SK-N-SH treated with all-trans-retinoic acid at 6 μM for 48 hours (cell line): Measurements from ENCODE around the gene MEIS2.

ENCODE experiments used
- ATAC-seq: fragments of 200-7000 bp; cut with Tn5 transposase; 3 replicates; pipeline ENCODE4 v1.9.1; 2020; ENCODE audit warnings: mild to moderate bottlenecking, moderate library complexity
- ARNTL ChIP-seq: fragments of 450-650 bp; formaldehyde crosslinking; IDR thresholded peaks from 2 replicates; pipeline ENCODE4 v1.5.0; 2020; ENCODE audit warnings: low read depth, mild to moderate bottlenecking, moderate library complexity, borderline replicate concordance
- BACH2 ChIP-seq: fragments of 250-450 bp; sonication (Bioruptor Pico); IDR thresholded peaks from 2 replicates; pipeline ENCODE4 v1.9.0; 2021; ENCODE audit warnings: mild to moderate bottlenecking, borderline replicate concordance
- CREB5 ChIP-seq: fragments of 250-450 bp; sonication (Bioruptor Pico); IDR thresholded peaks from 2 replicates; pipeline ENCODE4 v1.5.1; 2020; ENCODE audit warnings: low read depth, mild to moderate bottlenecking, moderate library complexity
- CSDC2 ChIP-seq: fragments of 250-450 bp; sonication (Bioruptor Pico); IDR thresholded peaks from 2 replicates; pipeline ENCODE4 v1.5.0; 2020; ENCODE audit warnings: mild to moderate bottlenecking, moderate library complexity
- ESRRG ChIP-seq: fragments of 250-450 bp; sonication (Bioruptor Pico); IDR thresholded peaks from 2 replicates; pipeline ENCODE4 v1.6.1; 2021; ENCODE audit warnings: mild to moderate bottlenecking
- OSR1 ChIP-seq: fragments of 250-450 bp; sonication (Bioruptor Pico); IDR thresholded peaks from 2 replicates; pipeline ENCODE4 v1.8.0; 2022; ENCODE audit warnings: moderate library complexity, mild to moderate bottlenecking, inconsistent platforms
- PPARA ChIP-seq: fragments of 250-450 bp; sonication (Bioruptor Pico); IDR thresholded peaks from 2 replicates; pipeline ENCODE4 v1.5.0; 2020; ENCODE audit warnings: mild to moderate bottlenecking, borderline replicate concordance
- RARB ChIP-seq: fragments of 250-450 bp; sonication (Bioruptor Pico); IDR thresholded peaks from 2 replicates; pipeline ENCODE4 v1.8.0; 2021; ENCODE audit warnings: mild to moderate bottlenecking, moderate library complexity
- SNAI2 ChIP-seq: fragments of 250-450 bp; sonication (Bioruptor Pico); IDR thresholded peaks from 2 replicates; pipeline ENCODE4 v1.5.0; 2020; ENCODE audit warnings: mild to moderate bottlenecking, moderate library complexity
- TCF4 ChIP-seq: fragments of 250-450 bp; sonication (Bioruptor Pico); IDR thresholded peaks from 2 replicates; pipeline ENCODE4 v1.8.0; 2021; ENCODE audit warnings: mild to moderate bottlenecking, moderate library complexity, borderline replicate concordance
- TOX ChIP-seq: fragments of 250-450 bp; sonication (Bioruptor Pico); IDR thresholded peaks from 2 replicates; pipeline ENCODE4 v1.8.0; 2021; ENCODE audit warnings: mild to moderate bottlenecking, moderate library complexity, borderline replicate concordance
- TSHZ2 ChIP-seq: fragments of 250-450 bp; sonication (Bioruptor Pico); IDR thresholded peaks from 2 replicates; pipeline ENCODE4 v1.5.0; 2020; ENCODE audit warnings: mild to moderate bottlenecking, moderate library complexity
- ZC3H10 ChIP-seq: fragments of 250-450 bp; sonication (Bioruptor Pico); IDR thresholded peaks from 2 replicates; pipeline ENCODE4 v1.5.1; 2021; ENCODE audit warnings: mild to moderate bottlenecking, moderate library complexity
- ZFP3 ChIP-seq: fragments of 250-450 bp; sonication (Bioruptor Pico); IDR thresholded peaks from 2 replicates; pipeline ENCODE4 v1.5.0; 2020; ENCODE audit warnings: mild to moderate bottlenecking, moderate library complexity
- ZFP30 ChIP-seq: fragments of 450-650 bp; formaldehyde crosslinking; IDR thresholded peaks from 2 replicates; pipeline ENCODE4 v1.5.0; 2022; ENCODE audit warnings: mild to moderate bottlenecking, moderate library complexity
- ZNF565 ChIP-seq: fragments of 450-650 bp; formaldehyde crosslinking; conservative IDR thresholded peaks from 2 replicates; pipeline ENCODE4 v1.5.0; 2020; ENCODE audit warnings: low read depth, mild to moderate bottlenecking, moderate library complexity
- ZNF70 ChIP-seq: fragments of 450-650 bp; formaldehyde crosslinking; IDR thresholded peaks from 2 replicates; pipeline ENCODE4 v1.5.0; 2020; ENCODE audit warnings: mild to moderate bottlenecking, moderate library complexity
- TF ChIP-seq, protein P1 (sequence below): fragments of 250-450 bp; sonication (Bioruptor Pico); IDR thresholded peaks from 2 replicates; pipeline ENCODE4 v1.5.1; 2021; ENCODE audit warnings: mild to moderate bottlenecking, moderate library complexity
- TF ChIP-seq, protein P2 (sequence below): fragments of 250-450 bp; sonication (Bioruptor Pico); IDR thresholded peaks from 2 replicates; pipeline ENCODE4 v1.8.0; 2021; ENCODE audit warnings: low read depth, mild to moderate bottlenecking, moderate library complexity, borderline replicate concordance

Gene MEIS2

DNA sequence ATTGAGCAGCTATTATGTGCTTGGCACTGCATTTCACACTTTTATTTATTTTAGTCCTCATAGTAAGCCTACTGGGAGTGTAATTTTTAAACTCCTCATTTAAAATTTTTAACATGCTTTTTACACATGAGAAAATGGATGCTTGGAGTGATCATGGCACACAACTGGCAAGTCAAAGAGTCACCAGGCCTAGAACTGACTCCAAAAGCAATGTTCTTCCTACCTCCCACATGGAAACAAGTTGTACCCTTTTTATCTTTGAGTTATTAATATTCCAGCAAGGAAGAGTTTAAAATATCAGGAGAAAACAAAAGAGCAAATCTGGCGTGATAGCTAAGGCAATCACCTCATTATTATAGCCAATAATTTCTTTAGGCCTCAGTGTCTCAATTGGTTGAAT is 100.6 kb downstream of the MEIS2 start:
- no peak for ATAC-seq
- TF ChIP-seq ZNF70 (CRISPR knock-in tag): no peak
- TF ChIP-seq OSR1 (CRISPR knock-in tag): no peak
- TF ChIP-seq, protein P1, sequence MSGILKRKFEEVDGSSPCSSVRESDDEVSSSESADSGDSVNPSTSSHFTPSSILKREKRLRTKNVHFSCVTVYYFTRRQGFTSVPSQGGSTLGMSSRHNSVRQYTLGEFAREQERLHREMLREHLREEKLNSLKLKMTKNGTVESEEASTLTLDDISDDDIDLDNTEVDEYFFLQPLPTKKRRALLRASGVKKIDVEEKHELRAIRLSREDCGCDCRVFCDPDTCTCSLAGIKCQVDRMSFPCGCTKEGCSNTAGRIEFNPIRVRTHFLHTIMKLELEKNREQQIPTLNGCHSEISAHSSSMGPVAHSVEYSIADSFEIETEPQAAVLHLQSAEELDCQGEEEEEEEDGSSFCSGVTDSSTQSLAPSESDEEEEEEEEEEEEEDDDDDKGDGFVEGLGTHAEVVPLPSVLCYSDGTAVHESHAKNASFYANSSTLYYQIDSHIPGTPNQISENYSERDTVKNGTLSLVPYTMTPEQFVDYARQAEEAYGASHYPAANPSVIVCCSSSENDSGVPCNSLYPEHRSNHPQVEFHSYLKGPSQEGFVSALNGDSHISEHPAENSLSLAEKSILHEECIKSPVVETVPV: no peak
- TF ChIP-seq ESRRG (CRISPR knock-in tag): no peak
- TF ChIP-seq TCF4 (CRISPR knock-in tag): no peak
- no peak for TF ChIP-seq TSHZ2 (CRISPR knock-in tag)
- no peak for TF ChIP-seq PPARA (CRISPR knock-in tag)
- no peak for TF ChIP-seq TOX (CRISPR knock-in tag)

GRCh38 chr15:36996538-36997181 is 103.7 kb downstream of the MEIS2 start:
- TF ChIP-seq CREB5 (no peak), ZC3H10 (CRISPR knock-in tag) (no peak), TSHZ2 (CRISPR knock-in tag) (no peak)
- TF ChIP-seq, all 23 proteins: peak for 0
- peak; percentile 21 for ATAC-seq

- TF ChIP-seq ZFP30 (no peak), ZFP3 (CRISPR knock-in tag) (no peak), ZNF565 (no peak), SNAI2 (CRISPR knock-in tag) (no peak), ZC3H10 (CRISPR knock-in tag) (no peak), ARNTL (CRISPR knock-in tag) (no peak), BACH2 (CRISPR knock-in tag) (no peak), CSDC2 (CRISPR knock-in tag) (no peak), RARB (CRISPR knock-in tag) (no peak), ESRRG (CRISPR knock-in tag) (no peak), CREB5 (no peak), ZNF70 (CRISPR knock-in tag) (no peak)
- TF ChIP-seq, protein P2, sequence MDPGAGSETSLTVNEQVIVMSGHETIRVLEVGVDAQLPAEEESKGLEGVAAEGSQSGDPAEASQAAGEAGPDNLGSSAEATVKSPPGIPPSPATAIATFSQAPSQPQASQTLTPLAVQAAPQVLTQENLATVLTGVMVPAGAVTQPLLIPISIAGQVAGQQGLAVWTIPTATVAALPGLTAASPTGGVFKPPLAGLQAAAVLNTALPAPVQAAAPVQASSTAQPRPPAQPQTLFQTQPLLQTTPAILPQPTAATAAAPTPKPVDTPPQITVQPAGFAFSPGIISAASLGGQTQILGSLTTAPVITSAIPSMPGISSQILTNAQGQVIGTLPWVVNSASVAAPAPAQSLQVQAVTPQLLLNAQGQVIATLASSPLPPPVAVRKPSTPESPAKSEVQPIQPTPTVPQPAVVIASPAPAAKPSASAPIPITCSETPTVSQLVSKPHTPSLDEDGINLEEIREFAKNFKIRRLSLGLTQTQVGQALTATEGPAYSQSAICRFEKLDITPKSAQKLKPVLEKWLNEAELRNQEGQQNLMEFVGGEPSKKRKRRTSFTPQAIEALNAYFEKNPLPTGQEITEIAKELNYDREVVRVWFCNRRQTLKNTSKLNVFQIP: no peak
- no peak for ATAC-seq
Observed at GRCh38 chr15:36996121-36996520, 104.2 kb downstream of the MEIS2 start.
